Testis (tissue), 3 donors: ENCODE results near the gene ATRNL1. TPM values are rescaled to one million over a fixed set of nuclear protein-coding genes. Genes with fewer than 3 reads are reported as not detected.

ENCODE experiments used
- DNase-seq: peaks from one replicate; pipeline ENCODE4 v3.0.0-alpha.2; 2019
- H3K27ac ChIP-seq, 2 donors: fragments of 200-600 bp; sonication (generic); one replicate each; pipeline ENCODE4 v1.5.1; 2019
- H3K27me3 ChIP-seq: fragments of 200-600 bp; sonication (generic); one replicate; pipeline ENCODE4 v1.5.1; 2019
- H3K36me3 ChIP-seq: fragments of 200-600 bp; sonication (generic); one replicate; pipeline ENCODE4 v1.5.1; 2017; ENCODE audit warnings: low read depth; ENCODE audit errors: missing control alignments
- H3K4me1 ChIP-seq: fragments of 200-600 bp; sonication (generic); one replicate; pipeline ENCODE4 v1.5.1; 2019
- H3K4me3 ChIP-seq, 2 donors: fragments of 200-600 bp; sonication (generic); one replicate each; pipeline ENCODE4 v1.5.1; 2017 to 2019
- H3K9me3 ChIP-seq: fragments of 200-600 bp; sonication (generic); one replicate; pipeline ENCODE4 v1.5.1; 2017
- CTCF ChIP-seq, 3 experiments: fragments of 450-650 bp in 2 of 3; fragments of 200-600 bp in 1 of 3; sonication (generic) in 1 of 3; IDR thresholded peaks; one replicate each; pipeline ENCODE4 v1.5.1; 2016 to 2019; ENCODE audit warnings: antibody characterized with exemption in 3 of 3, mild to moderate bottlenecking in 2 of 3, moderate library complexity in 1 of 3
- POLR2A ChIP-seq: fragments of 450-650 bp; IDR thresholded peaks from one replicate; pipeline ENCODE4 v1.6.1; 2017; ENCODE audit warnings: antibody characterized with exemption, mild to moderate bottlenecking, moderate library complexity
- WGBS, 2 donors: methylation state at CpG; one replicate each; pipeline ENCODE4 v1.1.5; 2018; 5-methylcytosine and 5-hydroxymethylcytosine counted together
- intact Hi-C: fragments of 100-400 bp; cut with DNase I; formaldehyde crosslinking; loops from one replicate; pipeline ENCODE4 v1.15.1; 2023; ENCODE audit warnings: low total_unique reads
- polyA plus RNA-seq: library from polyadenylated mRNA; stranded (reverse); fragments of 350-450 nt; fragmentation: Illumina TruSeq; extraction: RNeasy Lipid Tissue Mini Kit (QIAGEN cat#74804); gene quantifications from one replicate; pipeline ENCODE4 v1.2.3, GENCODE V29; 2014; ENCODE audit warnings: low read depth, low replicate concordance; ENCODE audit not compliant: insufficient read depth
- total RNA-seq, 2 donors: library from RNA; depleted of rRNA; stranded (reverse); fragments of >200 nt; gene quantifications; one replicate each; pipeline ENCODE4 v1.2.3, GENCODE V29; 2016

Gene ATRNL1
- total and polyA plus RNA-seq, 3 donors from 2014 or later = 32.4 to 61.3 (median 45.7) TPM

GRCh38 chr10:115956225-115957011, 863.3 kb downstream of the ATRNL1 start:
- H3K9me3 ChIP-seq = no peaks in the 10 kb centered on the region
- TF ChIP-seq POLR2A (no peak), CTCF (IDR thresholded peaks at IDR 0.05) (no peak)
- intact Hi-C loops = no loop called here
- WGBS, 2 donors = 90% methylated on average over 5 of the region's 5 CpGs
- no peaks in the 10 kb centered on the region for H3K27me3 ChIP-seq
- no peaks in the 10 kb centered on the region for H3K36me3 ChIP-seq
- no peak overlapping the region for H3K4me3 ChIP-seq
- DNase-seq = no peak
- H3K27ac ChIP-seq = no peak overlapping the region
- no peaks in the 10 kb centered on the region for H3K4me1 ChIP-seq

- TF ChIP-seq POLR2A (no peak), CTCF (IDR thresholded peaks at IDR 0.05) (no peak)
- Histone ChIP-seq H3K4me1 (no peaks in the 10 kb centered on the region), H3K36me3 (no peaks in the 10 kb centered on the region), H3K27me3 (no peaks in the 10 kb centered on the region), H3K27ac (no peak overlapping the region), H3K9me3 (no peaks in the 10 kb centered on the region), H3K4me3 (no peak overlapping the region)
- WGBS, 2 donors = 94% methylated on average over 2 of the region's 2 CpGs
- intact Hi-C loops = no loop called here
- DNase-seq = no peak
Measured at GRCh38 chr10:115957012-115957399, 863.8 kb downstream of the ATRNL1 start.

GRCh38 chr10:115957786-115958442, 864.7 kb downstream of the ATRNL1 start:
- TF ChIP-seq POLR2A (no peak), CTCF (IDR thresholded peaks at IDR 0.05) (no peak)
- Histone ChIP-seq H3K27me3 (no peaks in the 10 kb centered on the region), H3K9me3 (no peaks in the 10 kb centered on the region), H3K36me3 (no peaks in the 10 kb centered on the region), H3K27ac (no peak overlapping the region), H3K4me3 (no peak overlapping the region), H3K4me1 (no peaks in the 10 kb centered on the region)
- 90 to 92% methylated on average over 5 of the region's 5 CpGs for WGBS, 2 donors
- intact Hi-C loops = no loop called here
- DNase-seq = no peak

- 64 to 75% methylated on average over 6 of the region's 6 CpGs for WGBS, 2 donors
- intact Hi-C loops = no loop called here
- no peaks in the 10 kb centered on the region for H3K27me3 ChIP-seq
Measured at GRCh38 chr10:115963848-115964247, 870.7 kb downstream of the ATRNL1 start.

More at GRCh38 chr10:115963848-115964247, 870.7 kb downstream of the ATRNL1 start:
- no peak overlapping the region for H3K4me3 ChIP-seq
- H3K9me3 ChIP-seq = no peaks in the 10 kb centered on the region
- H3K36me3 ChIP-seq = no peaks in the 10 kb centered on the region
- DNase-seq = no peak
- H3K4me1 ChIP-seq = no peaks in the 10 kb centered on the region
- H3K27ac ChIP-seq = no peak overlapping the region
- TF ChIP-seq CTCF (IDR thresholded peaks at IDR 0.05) (no peak), POLR2A (no peak)
